Sigmoid colon (tissue), 4 donors: Measurements from ENCODE around the gene DTX1.

Source experiments
- POLR2AphosphoS5 ChIP-seq, 4 donors: sonication (generic); formaldehyde crosslinking; IDR thresholded peaks; one replicate each; pipeline ENCODE4 v1.6.1; 2017; ENCODE audit warnings: antibody characterized with exemption in 4 of 4
- TF ChIP-seq, protein P1 (sequence below), 4 experiments: fragments of 450-650 bp in 3 of 4; fragments of 200-600 bp in 1 of 4; IDR thresholded peaks; one replicate each; pipeline ENCODE4 v1.5.1; 2016 to 2019; ENCODE audit warnings: antibody characterized with exemption in 4 of 4, mild to moderate bottlenecking in 3 of 4, moderate library complexity in 2 of 4

GRCh38 chr12:113134521-113134951 lies 78.0 kb downstream of the DTX1 start:
- no peak for TF ChIP-seq POLR2AphosphoS5 (IDR thresholded peaks at IDR 0.05)
- TF ChIP-seq, protein P1, sequence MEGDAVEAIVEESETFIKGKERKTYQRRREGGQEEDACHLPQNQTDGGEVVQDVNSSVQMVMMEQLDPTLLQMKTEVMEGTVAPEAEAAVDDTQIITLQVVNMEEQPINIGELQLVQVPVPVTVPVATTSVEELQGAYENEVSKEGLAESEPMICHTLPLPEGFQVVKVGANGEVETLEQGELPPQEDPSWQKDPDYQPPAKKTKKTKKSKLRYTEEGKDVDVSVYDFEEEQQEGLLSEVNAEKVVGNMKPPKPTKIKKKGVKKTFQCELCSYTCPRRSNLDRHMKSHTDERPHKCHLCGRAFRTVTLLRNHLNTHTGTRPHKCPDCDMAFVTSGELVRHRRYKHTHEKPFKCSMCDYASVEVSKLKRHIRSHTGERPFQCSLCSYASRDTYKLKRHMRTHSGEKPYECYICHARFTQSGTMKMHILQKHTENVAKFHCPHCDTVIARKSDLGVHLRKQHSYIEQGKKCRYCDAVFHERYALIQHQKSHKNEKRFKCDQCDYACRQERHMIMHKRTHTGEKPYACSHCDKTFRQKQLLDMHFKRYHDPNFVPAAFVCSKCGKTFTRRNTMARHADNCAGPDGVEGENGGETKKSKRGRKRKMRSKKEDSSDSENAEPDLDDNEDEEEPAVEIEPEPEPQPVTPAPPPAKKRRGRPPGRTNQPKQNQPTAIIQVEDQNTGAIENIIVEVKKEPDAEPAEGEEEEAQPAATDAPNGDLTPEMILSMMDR (IDR thresholded peaks at IDR 0.05) = no peak
